Vagina (tissue), 2 donors: ENCODE measurements around the gene C1QTNF12.

ENCODE experiments used
- POLR2A ChIP-seq, 2 donors: fragments of 450-650 bp; IDR thresholded peaks; one replicate each; pipeline ENCODE4 v1.6.1; 2017; ENCODE audit warnings: antibody characterized with exemption in 2 of 2, mild to moderate bottlenecking in 2 of 2, moderate library complexity in 2 of 2
- POLR2AphosphoS5 ChIP-seq, 2 donors: sonication (generic); formaldehyde crosslinking; IDR thresholded peaks; one replicate each; pipeline ENCODE4 v1.9.0; 2017; ENCODE audit warnings: antibody characterized with exemption in 2 of 2, mild to moderate bottlenecking in 2 of 2, low read depth in 1 of 2; ENCODE audit not compliant: insufficient read depth in 1 of 2
- TF ChIP-seq, protein P1 (sequence below), 3 experiments: fragments of 450-650 bp in 2 of 3; fragments of 200-600 bp in 1 of 3; sonication (generic) in 1 of 3; IDR thresholded peaks; one replicate each; pipeline ENCODE4 v1.5.1; 2017 to 2019; ENCODE audit warnings: antibody characterized with exemption in 3 of 3, mild to moderate bottlenecking in 2 of 3, moderate library complexity in 2 of 3

DNA sequence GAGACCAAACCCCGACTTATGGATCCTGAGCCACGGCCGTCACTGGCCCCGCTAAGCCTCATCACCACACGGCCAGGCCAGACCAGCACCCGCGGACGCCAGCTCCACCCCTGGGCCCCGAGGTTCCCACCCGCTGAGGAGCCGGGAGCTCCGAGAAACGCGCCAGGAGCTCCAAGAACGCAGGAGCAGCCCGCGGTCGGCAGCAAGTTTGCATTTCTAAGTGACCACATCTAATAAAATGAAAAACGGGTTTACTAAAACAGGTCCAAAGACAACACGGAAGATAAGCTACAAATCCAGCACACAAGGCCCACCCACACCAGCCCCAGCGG lies 8.1 kb upstream of the C1QTNF12 start:
- TF ChIP-seq, protein P1, sequence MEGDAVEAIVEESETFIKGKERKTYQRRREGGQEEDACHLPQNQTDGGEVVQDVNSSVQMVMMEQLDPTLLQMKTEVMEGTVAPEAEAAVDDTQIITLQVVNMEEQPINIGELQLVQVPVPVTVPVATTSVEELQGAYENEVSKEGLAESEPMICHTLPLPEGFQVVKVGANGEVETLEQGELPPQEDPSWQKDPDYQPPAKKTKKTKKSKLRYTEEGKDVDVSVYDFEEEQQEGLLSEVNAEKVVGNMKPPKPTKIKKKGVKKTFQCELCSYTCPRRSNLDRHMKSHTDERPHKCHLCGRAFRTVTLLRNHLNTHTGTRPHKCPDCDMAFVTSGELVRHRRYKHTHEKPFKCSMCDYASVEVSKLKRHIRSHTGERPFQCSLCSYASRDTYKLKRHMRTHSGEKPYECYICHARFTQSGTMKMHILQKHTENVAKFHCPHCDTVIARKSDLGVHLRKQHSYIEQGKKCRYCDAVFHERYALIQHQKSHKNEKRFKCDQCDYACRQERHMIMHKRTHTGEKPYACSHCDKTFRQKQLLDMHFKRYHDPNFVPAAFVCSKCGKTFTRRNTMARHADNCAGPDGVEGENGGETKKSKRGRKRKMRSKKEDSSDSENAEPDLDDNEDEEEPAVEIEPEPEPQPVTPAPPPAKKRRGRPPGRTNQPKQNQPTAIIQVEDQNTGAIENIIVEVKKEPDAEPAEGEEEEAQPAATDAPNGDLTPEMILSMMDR (IDR thresholded peaks at IDR 0.05), result no peak
- no peak for TF ChIP-seq POLR2A (IDR thresholded peaks at IDR 0.05)
- no peak for TF ChIP-seq POLR2AphosphoS5 (IDR thresholded peaks at IDR 0.05; ENCODE audit: insufficient read depth in 1 of 2, low read depth in 1 of 2)
